HG03439 (cell line): ENCODE data around the gene ACSL3.

Experiments used
- ATAC-seq: cut with Tn5 transposase; IDR thresholded peaks from one replicate; pipeline ENCODE4 v1.9.1; 2021; ENCODE audit warnings: mild to moderate bottlenecking, moderate library complexity; ENCODE audit not compliant: unreplicated experiment

The ACSL3 gene

DNA sequence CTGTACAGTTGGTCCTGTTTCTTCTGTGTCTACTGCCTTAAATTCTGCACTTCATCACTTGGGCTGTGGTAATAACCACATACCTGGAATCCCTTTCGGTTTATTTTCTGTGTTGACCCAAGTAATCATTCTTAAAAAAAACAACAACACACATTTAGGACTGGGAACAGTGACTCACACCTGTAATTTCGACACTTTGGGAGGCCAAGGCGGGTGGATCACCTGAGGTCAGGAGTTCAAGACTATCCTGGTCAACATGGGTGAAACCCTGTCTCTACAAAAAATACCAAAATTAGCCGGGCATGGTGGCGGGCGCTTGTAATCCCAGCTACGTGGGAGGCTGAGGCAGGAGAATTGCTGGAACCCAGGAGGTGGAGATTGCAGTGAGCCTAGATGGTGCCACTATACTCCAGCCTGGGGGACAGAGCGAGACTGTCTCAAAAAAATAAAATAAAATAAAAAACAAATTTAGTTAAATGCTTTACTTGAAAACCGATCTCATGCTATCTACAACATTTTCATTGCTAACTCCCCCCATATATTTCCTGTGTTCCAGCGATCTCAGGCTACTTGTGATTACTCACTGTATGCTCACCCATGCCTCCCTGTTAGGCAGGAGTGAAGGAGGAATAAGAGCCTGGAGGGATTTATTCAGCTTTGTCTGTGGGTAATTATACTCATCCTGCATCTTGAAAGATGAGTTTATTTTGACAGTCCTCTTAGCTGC is 18.2 kb downstream of the ACSL3 start:
- no peak for ATAC-seq

DNA sequence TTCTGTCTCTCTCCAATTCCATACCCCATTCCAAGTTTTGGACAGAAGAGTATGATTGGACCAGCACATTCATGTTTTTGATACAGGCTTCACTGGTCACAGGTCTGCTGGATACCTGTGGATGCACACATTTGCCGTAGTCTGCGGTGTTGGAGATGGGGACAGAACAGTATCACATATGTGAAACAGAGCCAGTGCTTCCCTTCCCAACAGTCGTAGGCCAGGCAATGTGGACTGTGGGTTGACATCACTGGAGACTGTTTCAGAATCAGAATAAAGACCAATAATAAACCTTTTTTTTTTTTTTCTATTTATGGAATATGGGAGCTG is 18.7 kb downstream of the ACSL3 start:
- ATAC-seq: no peak

DNA sequence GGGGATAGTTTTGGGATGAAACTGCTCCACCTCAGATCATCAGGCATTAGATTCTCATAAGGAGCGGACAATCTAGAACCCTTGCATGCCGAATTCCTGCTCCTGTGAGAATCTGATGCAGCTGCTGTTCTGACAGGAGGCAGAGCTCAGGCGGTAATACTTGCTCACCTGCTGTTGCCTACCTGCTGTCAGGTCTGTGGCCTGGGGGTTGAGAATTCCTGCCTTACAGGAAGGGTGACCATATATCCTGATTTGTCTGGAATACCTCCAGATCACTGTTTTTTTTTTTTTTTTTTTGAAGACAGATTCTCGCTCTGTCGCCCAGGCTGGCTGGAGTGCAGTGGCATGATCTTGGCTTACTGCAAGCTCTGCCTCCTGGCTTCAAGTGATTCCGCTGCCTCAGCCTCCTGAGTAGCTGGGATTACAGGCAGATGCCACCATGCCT is 21.7 kb downstream of the ACSL3 start:
- no peak for ATAC-seq

DNA sequence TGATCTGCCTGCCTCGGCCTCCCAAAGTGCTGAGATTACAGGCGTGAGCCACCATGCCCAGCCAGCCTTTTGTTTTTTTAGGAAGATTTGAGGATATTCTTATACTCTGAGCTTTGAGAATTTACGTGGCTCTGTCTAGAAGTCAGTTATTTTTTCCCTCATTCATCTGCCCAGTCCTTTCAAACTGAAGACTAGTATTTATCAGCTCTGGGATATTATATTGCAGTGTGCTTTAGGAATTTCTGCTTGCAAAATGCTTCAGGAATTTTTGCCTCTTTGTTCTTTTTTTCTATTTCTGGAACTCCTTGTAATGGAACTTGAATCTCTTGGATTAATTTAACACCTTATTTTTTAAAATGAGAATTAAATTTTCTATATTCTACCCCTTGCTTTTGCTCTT is 22.6 kb downstream of the ACSL3 start:
- no peak for ATAC-seq

DNA sequence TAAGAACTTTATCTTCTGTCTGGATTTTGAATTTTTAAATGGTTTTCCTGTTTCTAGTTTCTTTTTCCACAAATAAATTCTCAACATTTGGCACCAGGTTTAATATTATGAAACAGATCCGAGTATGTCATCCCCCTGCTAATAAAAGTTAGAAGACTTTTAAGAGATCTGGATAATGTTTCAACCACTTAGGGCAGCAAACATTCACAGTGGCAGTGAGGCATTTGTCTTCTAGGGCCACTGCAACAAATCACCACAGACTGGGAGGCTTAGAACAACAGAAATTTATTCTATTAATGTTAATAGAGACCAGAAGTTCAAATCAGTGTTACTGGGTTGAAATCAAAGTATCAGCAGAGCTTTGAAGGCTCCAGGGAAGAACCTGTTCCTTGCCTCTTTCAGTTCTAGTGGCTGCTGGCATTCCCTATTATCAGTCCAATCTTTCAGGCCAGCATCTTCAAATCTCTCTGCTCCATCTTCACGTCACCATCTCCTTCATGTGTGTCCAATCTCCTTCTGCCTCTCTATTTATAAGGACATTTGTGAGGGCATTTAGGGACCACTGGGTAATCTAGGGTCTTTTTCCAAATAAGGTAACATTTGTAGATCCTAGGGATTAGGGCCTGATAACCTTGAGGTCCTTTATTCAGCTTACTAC is 23.4 kb downstream of the ACSL3 start:
- ATAC-seq: no peak

DNA sequence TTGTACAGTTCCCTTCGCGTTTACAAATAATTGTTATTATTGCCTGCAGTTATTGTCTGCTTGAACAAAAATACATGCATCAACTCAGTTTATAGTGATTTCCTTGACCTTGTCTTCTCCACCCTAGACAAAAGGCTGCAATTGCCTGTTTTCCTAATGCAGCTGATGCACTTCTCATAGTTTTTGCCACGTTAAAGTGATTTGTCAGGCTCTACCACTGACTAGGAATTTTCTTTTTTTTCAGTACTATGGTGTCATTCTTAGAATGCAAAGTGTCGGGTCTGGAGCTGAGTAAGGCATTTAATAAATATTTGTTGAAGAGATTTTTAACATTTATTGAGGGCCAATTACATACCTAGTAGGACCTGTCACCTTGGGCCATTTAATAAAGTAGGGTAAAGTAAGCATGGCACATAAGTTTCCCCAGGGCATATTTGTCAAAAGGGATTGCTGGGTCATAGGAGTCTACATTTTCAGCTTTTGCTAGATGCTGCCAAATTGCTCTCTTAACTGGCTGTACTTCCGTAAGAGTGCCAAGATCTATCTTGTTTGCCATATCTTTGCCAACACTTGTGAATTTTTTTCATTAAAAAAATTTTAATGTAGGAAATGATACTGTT is 24.1 kb downstream of the ACSL3 start:
- ATAC-seq: no peak

DNA sequence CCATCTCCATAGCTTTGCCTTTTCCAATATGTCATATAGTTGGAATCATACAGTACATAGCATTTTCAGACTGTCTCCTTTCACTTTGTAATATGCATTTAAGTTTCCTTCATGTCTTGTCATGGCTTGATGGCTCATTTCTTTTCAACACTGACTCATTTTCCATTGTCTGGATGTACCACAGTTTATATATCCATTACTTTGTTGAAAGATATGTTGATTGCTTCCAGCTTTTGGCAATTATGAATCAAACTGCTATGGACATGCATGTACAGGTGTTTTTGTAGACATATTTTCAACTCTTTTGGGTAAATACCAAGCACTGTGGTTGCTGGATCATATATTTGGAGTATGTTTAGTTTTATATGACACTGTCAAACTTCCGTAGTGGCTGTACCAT is 26.3 kb downstream of the ACSL3 start:
- ATAC-seq: no peak

DNA sequence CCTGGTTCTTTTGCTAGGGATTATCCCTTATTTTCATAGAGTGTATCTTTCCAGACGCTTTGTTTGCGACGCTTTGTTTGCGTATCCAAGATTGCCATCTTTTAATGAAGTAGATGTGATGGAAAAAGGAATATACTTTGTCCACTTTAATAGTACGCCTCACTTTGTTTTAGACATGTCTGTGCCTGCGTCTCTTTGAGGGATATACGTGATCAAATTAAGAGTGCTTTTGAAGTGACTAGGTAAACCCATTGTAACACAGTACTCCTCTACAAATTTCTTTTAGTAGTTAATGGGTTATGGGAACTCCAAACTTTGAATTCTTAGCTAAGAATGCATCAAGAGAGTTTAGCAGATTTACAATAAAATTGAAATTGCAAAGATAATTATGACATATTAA is 27.9 kb downstream of the ACSL3 start:
- no peak for ATAC-seq

DNA sequence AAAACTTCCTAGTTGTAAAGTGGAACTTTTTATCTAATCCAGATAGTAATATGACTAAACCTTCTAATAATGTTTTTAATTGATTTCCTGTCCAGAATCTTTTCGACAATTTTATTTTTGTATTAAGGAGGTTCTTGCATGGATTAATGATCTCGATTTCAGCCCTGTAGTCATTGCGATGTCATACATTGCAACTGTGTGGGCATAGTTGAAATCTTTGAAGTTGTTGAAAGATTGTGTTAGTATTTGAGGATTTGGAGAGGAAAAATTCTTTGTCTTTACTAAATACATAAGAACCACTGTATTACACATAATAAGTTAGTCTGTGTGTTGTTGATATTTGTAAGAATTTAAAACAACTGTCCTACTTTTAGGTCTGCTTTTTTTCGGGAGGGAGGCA is 31.1 kb downstream of the ACSL3 start:
- no peak for ATAC-seq

DNA sequence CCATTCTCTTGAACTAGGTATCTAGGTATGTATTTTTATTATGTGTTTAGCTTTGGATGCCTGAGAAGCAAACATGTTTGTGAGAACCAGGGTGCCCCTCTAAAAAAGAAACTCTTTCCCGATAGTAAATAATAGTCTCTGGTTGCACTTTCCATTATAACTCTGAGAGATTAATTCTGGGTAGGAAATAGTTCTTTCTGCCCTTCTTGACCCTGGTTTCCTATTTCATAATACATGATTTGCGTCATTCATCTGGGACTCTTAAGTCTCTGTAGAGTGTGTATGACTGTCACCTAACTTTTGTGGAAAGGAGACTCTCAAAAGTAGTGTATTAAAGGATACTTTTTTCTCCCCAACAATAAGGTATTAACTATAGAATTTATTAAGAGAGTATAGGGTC is 31.5 kb downstream of the ACSL3 start:
- no peak for ATAC-seq

DNA sequence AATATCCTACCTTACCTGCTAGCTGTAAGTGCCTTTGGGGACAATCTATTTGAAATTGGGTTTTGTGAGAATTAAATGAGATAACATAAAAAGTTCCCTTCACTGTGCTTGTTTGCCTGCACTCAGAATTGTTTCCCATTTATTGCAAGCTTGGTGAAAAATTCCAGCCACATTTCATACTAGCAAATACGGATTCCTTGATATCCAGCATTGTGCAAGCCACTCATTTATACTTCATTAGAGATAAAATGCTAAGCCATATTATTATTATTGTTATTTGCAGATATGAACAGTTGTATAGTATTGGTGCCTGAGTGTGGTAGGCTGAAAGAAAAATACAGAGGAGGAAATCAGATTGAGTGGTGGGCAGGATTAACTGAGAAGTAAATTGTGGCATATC is 31.9 kb downstream of the ACSL3 start:
- no peak for ATAC-seq

DNA sequence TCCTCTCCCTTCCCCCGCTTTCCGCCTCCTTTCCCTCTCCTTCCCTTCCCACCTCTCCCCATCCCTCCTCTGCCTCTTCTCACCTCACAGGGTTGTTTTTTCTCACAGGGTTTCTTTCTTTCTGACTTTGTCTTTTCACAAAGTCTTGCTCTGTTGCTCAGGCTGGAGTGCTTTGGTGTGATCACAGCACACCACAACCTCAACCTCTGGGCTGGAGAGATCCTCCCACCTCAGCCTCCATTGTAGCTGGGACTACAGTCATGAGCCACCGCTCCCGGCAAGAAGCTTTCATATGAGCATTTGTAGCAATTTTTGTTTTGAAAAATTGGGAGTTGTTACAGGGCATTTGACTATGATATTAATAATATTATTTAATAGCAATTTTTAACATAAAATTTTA is 32.9 kb downstream of the ACSL3 start:
- ATAC-seq: no peak

DNA sequence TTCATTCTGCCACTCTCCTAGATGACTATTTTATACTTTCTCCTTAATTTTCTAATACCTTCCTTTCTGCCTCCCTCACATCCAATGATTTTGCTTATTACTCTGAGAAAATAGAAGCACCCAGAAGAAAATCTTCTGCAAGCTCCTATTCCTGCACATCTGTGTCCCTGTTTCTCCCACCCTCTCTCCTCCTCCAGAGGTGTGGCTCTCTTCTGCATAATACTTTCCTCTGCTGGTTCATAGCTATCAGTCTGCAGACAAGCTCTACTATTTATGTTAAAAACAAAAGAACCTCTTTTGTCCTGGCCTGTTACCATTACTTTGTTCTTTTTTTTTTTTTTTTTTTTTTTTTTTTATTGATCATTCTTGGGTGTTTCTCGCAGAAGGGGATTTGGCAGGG is 34.3 kb downstream of the ACSL3 start:
- ATAC-seq: no peak

DNA sequence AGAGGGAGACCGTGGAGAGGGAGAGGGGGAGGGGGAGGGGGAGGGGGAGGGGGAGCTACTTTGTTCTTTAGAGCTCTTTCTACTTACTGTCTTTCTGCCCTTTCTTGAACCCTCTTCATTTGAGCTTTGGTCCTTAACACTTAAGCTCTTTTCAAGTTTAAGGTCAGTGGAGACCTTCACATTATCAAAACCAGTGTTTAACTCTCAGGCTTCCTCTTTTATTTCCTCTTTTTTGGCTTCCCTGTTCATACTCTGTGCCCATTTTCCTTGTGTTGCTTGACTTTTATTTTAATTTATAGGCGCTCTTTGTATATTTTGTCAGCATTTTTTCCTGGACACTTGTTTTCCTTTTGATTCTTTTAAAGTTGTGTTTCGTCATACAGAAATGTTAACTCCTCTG is 37.1 kb downstream of the ACSL3 start:
- no peak for ATAC-seq

DNA sequence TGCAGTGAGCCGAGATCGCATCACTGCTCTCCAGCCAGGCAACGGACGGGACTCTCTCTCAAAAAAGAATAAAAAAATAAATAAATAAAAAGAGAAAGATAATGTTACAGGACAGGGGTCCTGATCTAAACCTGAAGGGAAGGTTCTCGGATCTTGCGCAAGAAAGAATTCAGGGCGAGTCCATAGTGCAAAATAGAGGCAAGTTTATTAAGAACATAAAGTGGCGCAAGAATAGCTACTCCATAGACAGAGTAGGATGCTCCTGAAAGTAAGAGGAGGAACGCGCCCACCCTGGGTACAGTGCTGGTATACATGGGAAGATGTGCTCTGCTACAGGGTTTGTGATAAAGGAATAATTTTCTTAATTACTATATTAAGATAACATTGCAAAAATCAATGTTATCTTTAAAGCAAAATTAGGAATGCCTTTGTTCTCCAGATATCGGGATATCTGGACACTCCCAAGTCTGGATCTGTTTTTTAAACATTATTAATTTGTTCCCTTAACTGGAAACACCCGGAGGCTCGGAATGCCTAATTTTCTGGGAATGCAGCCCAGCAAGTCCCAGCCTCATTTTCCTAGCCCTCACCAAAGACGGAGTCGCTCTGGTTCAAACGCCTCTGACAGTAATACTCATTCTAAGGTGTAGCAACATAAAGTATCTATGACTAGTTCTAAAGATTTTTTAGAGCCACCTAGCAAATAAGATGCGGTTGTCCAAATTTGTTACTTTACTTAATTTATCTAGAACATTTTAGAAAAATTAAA is 38.8 kb downstream of the ACSL3 start:
- no peak for ATAC-seq

DNA sequence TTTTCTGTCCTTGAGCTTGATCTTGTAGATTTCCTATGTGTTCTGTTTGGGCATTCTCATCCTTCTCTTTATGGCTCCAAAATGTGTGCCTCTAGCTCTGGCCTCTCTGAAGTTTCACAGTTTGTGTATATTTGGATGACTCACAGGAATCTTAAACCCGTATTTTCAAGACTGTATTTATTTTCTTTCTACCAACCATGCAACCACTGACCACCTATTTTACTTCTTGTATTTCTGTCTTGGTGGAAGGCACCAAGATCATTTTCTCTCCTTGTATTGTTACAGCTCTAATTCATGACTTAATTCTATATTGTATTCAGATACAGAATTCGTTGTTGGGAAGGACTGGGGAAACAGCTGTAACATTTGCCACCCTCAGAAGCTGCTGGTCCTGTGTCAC is 39.5 kb downstream of the ACSL3 start:
- no peak for ATAC-seq

DNA sequence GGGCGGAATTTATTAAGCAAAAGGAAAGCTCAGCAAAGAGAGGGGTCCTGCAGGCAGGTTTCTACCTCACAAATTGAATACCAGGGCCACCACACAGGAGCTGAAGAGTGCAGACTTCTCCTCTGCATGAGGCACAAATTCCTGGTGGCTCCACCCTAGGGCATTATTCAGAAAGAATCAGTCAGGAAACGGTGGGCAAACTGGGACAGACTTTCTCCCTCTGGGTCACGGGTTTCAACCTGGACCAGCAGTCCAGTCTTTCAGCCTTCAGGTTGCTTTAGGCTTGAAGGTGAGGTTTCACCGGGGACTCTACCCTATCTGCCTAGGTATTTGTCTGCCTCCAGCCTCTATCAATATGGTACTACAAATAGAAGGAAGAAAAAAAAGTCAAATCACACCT is 41.8 kb downstream of the ACSL3 start:
- ATAC-seq: no peak

DNA sequence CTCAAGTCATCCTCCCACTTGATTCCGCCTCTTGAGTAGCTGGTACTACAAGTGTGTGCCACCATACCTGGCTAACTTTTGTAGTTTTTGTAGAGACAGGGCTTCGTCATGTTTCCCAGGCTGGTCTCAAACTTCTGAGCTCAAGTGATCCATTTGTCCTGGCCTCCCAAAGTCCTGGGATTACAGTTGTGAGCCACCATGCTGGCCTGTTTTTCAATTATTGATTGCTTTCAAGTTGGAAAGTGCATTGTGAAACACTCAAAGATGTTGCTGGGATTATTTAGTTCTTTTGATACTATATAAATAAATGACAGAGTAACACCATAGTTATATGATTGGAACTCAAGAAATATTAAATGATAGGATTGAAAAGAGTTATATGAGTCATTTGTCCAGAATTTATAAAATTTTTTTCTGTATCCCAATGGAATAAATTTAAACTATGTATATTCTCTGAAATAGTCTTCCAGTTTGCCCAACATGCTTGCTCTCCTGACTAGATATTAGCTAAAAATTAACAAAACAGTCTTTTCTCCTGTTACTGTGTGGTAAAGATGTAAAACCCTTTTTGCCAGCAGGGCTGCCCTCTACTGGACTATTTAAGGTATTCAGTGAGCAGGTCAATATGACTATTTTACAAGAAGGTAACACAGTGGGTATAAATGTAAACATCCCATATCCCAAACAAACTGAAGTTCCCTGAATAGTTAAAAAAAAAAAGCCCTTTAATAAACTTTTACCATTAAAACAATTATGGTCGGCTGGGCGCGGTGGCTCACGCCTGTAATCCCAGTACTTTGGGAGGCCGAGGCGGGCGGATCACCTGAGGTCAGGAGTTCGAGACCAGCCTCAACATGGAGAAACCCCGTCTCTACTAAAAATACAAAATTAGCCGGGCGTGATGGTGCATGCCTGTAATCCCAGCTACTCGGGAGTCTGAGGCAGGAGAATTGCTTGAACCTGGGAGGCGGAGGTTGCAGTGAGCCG is 42.7 kb downstream of the ACSL3 start:
- ATAC-seq: peak; percentile 79

DNA sequence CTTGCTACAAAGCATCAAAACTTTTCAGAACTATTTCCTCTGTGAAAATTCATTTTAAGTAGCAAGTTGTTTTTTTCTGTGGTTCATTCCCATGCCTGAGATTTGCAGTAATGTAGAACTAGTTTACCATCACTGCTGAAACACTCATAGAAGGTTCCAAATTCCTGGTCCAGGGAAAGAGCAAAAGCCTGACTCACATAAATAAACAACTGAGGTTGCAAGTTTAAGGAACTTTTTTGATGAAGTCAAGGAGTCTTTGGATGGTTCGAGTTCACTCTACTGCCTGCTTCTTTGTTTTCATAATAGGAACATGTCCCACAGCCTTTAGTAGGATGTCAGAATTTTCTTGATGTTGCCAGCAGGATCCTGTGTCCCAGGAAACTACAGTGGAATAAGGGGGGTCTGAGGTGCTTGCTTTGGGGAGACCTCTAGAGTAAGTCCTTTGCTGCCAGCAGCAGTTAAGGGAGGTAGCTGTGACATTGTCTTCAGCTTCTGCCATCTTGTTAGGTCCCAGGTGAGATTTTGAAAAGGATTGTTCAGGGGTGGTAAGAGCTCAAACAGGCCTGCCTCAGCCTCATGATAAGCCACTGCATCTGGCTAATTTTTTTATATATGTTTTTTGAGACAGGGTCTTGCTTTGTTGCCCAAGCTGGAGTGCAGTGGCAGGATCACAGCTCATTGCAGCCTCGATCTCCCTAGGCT is 43.9 kb downstream of the ACSL3 start:
- no peak for ATAC-seq

DNA sequence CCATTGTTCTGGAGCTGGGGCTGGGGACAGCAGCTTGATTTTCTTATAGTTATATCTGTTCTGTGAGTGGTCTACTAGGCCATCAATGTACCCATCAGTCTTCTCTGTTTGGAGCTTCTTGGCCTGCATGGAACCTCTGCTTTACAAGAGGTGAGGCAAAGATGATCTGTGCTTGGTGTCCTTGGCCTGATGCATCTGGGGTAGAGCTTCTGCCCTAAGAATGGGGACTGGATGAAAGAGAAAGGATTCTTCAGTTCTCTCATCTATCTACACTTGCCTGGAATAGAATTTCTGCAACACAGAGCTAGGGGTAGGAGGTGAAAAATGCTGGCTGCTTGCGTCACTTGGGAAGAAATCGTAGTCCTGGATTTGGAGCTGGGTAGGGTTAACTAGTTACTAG is 46.2 kb downstream of the ACSL3 start:
- no peak for ATAC-seq
